Umbilical cord (tissue), 2 donors: ENCODE measurements around the gene TTC3. TPM values are rescaled to one million over a fixed set of nuclear protein-coding genes. Genes with fewer than 3 reads are reported as not detected.

Experiments
- DNase-seq: peaks from one replicate; pipeline ENCODE4 v3.0.0-alpha.2; 2015; ENCODE audit warnings: low spot score
- total RNA-seq: library from RNA; depleted of rRNA; stranded (reverse); fragments of >200 nt; gene quantifications from one replicate; pipeline ENCODE4 v1.2.3, GENCODE V29; 2014; ENCODE audit warnings: low replicate concordance; ENCODE audit not compliant: insufficient read depth

The TTC3 gene
- total RNA-seq, 1 donor from 2014 or later: 309 TPM

GRCh38 chr21:37146320-37147235, 73.5 kb downstream of the TTC3 start:
- no peak for DNase-seq

- DNase-seq: peak; percentile 43
Measured at GRCh38 chr21:37149411-37149810, 76.4 kb downstream of the TTC3 start.

GRCh38 chr21:37153196-37153934, 80.3 kb downstream of the TTC3 start:
- peak; percentile 68 for DNase-seq

GRCh38 chr21:37153935-37154350, 80.9 kb downstream of the TTC3 start:
- peak; percentile 85 for DNase-seq

GRCh38 chr21:37155186-37155585, 82.1 kb downstream of the TTC3 start:
- peak; percentile 10 for DNase-seq

- DNase-seq: no peak
Measured at GRCh38 chr21:37157938-37158337, 84.9 kb downstream of the TTC3 start.

- no peak for DNase-seq
Measured at GRCh38 chr21:37159053-37159776, 86.2 kb downstream of the TTC3 start.

- DNase-seq: no peak
Measured at GRCh38 chr21:37159949-37160348, 86.9 kb downstream of the TTC3 start.

GRCh38 chr21:37164742-37165141, 91.7 kb downstream of the TTC3 start:
- peak; percentile 29 for DNase-seq

- DNase-seq: no peak
Measured at GRCh38 chr21:37165586-37165985, 92.5 kb downstream of the TTC3 start.

- no peak for DNase-seq
Measured at GRCh38 chr21:37166733-37167132, 93.7 kb downstream of the TTC3 start.

- no peak for DNase-seq
Measured at GRCh38 chr21:37168666-37169065, 95.6 kb downstream of the TTC3 start.

- no peak for DNase-seq
Measured at GRCh38 chr21:37172646-37173045, 99.6 kb downstream of the TTC3 start.

- DNase-seq: peak; percentile 42
Measured at GRCh38 chr21:37176716-37177115, 103.7 kb downstream of the TTC3 start.

- no peak for DNase-seq
Measured at GRCh38 chr21:37181059-37181458, 108.0 kb downstream of the TTC3 start.

- DNase-seq: no peak
Measured at GRCh38 chr21:37182222-37182621, 109.2 kb downstream of the TTC3 start.

- no peak for DNase-seq
Measured at GRCh38 chr21:37183749-37184148, 110.7 kb downstream of the TTC3 start.

GRCh38 chr21:37184784-37185593, 111.9 kb downstream of the TTC3 start:
- DNase-seq: no peak

GRCh38 chr21:37186983-37187382, 113.9 kb downstream of the TTC3 start:
- DNase-seq: no peak

- no peak for DNase-seq
Measured at GRCh38 chr21:37188825-37189224, 115.8 kb downstream of the TTC3 start.

GRCh38 chr21:37192019-37192418, 119.0 kb downstream of the TTC3 start:
- DNase-seq: no peak
